ENCODE data around the gene KANK4.

DNA sequence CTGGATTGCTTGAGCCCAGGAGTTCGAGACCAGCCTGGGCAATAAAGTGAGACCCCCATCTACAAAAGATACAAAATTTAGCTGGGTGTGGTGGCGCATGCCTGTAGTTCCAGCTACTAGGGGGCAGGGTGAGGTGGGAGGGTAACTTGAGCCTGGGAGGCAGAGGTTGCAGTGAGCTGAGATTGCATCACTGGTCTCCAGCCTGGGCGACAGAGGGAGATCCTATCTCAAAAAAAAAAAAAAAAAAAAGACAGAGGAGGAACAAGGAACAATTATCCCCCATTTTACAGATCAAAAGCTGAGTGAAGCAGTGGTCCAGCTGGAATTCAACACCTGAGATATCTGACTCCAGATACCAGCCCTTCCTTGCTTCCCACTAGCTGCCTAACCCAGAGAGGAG, 89.8 kb downstream of the KANK4 start:
- TF ChIP-seq, protein P1, sequence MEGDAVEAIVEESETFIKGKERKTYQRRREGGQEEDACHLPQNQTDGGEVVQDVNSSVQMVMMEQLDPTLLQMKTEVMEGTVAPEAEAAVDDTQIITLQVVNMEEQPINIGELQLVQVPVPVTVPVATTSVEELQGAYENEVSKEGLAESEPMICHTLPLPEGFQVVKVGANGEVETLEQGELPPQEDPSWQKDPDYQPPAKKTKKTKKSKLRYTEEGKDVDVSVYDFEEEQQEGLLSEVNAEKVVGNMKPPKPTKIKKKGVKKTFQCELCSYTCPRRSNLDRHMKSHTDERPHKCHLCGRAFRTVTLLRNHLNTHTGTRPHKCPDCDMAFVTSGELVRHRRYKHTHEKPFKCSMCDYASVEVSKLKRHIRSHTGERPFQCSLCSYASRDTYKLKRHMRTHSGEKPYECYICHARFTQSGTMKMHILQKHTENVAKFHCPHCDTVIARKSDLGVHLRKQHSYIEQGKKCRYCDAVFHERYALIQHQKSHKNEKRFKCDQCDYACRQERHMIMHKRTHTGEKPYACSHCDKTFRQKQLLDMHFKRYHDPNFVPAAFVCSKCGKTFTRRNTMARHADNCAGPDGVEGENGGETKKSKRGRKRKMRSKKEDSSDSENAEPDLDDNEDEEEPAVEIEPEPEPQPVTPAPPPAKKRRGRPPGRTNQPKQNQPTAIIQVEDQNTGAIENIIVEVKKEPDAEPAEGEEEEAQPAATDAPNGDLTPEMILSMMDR (IDR thresholded peaks at IDR 0.05), result no peak
- TF ChIP-seq POLR2A (IDR thresholded peaks at IDR 0.05), result no peak
